GM23338 (cell line): ENCODE results near the gene RUNX1. TPM values are rescaled to one million over a fixed set of nuclear protein-coding genes. Genes with fewer than 3 reads are reported as not detected.

Source experiments
- ATAC-seq: fragments of 200-7000 bp; cut with Tn5 transposase; 3 replicates; pipeline ENCODE4 v1.9.1; 2020
- DNase-seq: peaks from one replicate; pipeline ENCODE4 v3.0.0-alpha.2; 2015; ENCODE audit warnings: low spot score
- H2AFZ ChIP-seq: fragments of 200-600 bp; sonication (generic); 2 replicates; pipeline ENCODE4 v1.8.0; 2016; ENCODE audit warnings: antibody characterized with exemption, mild to moderate bottlenecking, moderate library complexity
- H3F3A ChIP-seq: fragments of 200-600 bp; sonication (generic); replicated peaks from 2 replicates; pipeline ENCODE4 v1.8.0; 2017; ENCODE audit warnings: antibody characterized with exemption, mixed run types, low read depth
- H3K27ac ChIP-seq: fragments of 200-600 bp; sonication (generic); 2 replicates; pipeline ENCODE4 v1.6.1; 2016; ENCODE audit warnings: low read depth
- H3K27me3 ChIP-seq: fragments of 200-600 bp; sonication (generic); 2 replicates; pipeline ENCODE4 v1.8.0; 2016; ENCODE audit warnings: mild to moderate bottlenecking, mixed run types, moderate library complexity; ENCODE audit not compliant: insufficient read depth
- H3K36me3 ChIP-seq: fragments of 200-600 bp; sonication (generic); 2 replicates; pipeline ENCODE4 v1.8.0; 2016; ENCODE audit warnings: mild to moderate bottlenecking; ENCODE audit not compliant: insufficient read depth
- H3K4me1 ChIP-seq: fragments of 200-600 bp; sonication (generic); 2 replicates; pipeline ENCODE4 v1.8.0; 2016; ENCODE audit warnings: mild to moderate bottlenecking, moderate library complexity; ENCODE audit not compliant: insufficient read depth
- H3K4me2 ChIP-seq: fragments of 200-600 bp; sonication (generic); 2 replicates; pipeline ENCODE4 v1.7.1; 2017; ENCODE audit warnings: mixed run types
- H3K4me3 ChIP-seq: fragments of 200-600 bp; sonication (generic); 2 replicates; pipeline ENCODE4 v1.6.1; 2016; ENCODE audit warnings: mixed run types
- H3K79me2 ChIP-seq: fragments of 200-600 bp; sonication (generic); replicated peaks from 2 replicates; pipeline ENCODE4 v1.8.0; 2017; ENCODE audit warnings: mild to moderate bottlenecking; ENCODE audit not compliant: insufficient read depth
- H3K9me2 ChIP-seq: fragments of 200-600 bp; sonication (generic); 2 replicates; pipeline ENCODE4 v1.8.0; 2017; ENCODE audit not compliant: insufficient read depth
- H4K20me1 ChIP-seq: fragments of 200-600 bp; sonication (generic); replicated peaks from 2 replicates; pipeline ENCODE4 v1.8.0; 2017; ENCODE audit warnings: mild to moderate bottlenecking; ENCODE audit not compliant: insufficient read depth
- H3K27ac Mint-ChIP-seq: 2 replicates; pipeline ENCODE4 v1.8.0; 2020; ENCODE audit warnings: inconsistent platforms, mild to moderate bottlenecking, moderate library complexity, mixed read lengths
- H3K27me3 Mint-ChIP-seq: 3 replicates; pipeline ENCODE4 v1.8.0; 2022; ENCODE audit warnings: low read depth, mild to moderate bottlenecking, moderate library complexity, mixed read lengths, inconsistent platforms; ENCODE audit not compliant: insufficient read depth, poor library complexity
- H3K36me3 Mint-ChIP-seq: 3 replicates; pipeline ENCODE4 v1.8.0; 2021; ENCODE audit warnings: low read depth, mild to moderate bottlenecking, inconsistent platforms, moderate library complexity, mixed read lengths
- H3K4me1 Mint-ChIP-seq: 3 replicates; pipeline ENCODE4 v1.8.0; 2020; ENCODE audit warnings: mild to moderate bottlenecking, inconsistent platforms, mixed read lengths
- H3K4me3 Mint-ChIP-seq: 3 replicates; pipeline ENCODE4 v1.8.0; 2021; ENCODE audit warnings: moderate library complexity, mild to moderate bottlenecking, inconsistent platforms, mixed read lengths
- H3K9me3 Mint-ChIP-seq: 3 replicates; pipeline ENCODE4 v1.8.0; 2020; ENCODE audit warnings: moderate library complexity, mild to moderate bottlenecking, inconsistent platforms, mixed read lengths
- CTCF ChIP-seq, 2 experiments: fragments of 200-600 bp in 1 of 2; sonication (generic) in 1 of 2; conservative IDR thresholded peaks; 2 replicates each; pipeline versions ENCODE4 v1.5.1 to v1.6.1; 2016 to 2017; ENCODE audit warnings: antibody characterized with exemption in 2 of 2, low read depth in 2 of 2, mild to moderate bottlenecking in 2 of 2, moderate library complexity in 1 of 2
- ETS1 ChIP-seq: IDR thresholded peaks from 2 replicates; pipeline ENCODE4 v1.6.1; 2016; ENCODE audit warnings: antibody characterized with exemption
- EZH2 ChIP-seq: fragments of 200-600 bp; sonication (generic); IDR thresholded peaks from one replicate; pipeline ENCODE4 v1.8.0; 2017; ENCODE audit warnings: antibody characterized with exemption, mild to moderate bottlenecking, low read depth; ENCODE audit not compliant: unreplicated experiment
- EZH2phosphoT487 ChIP-seq: fragments of 200-600 bp; sonication (generic); IDR thresholded peaks from one replicate; pipeline ENCODE4 v1.8.1; 2018; ENCODE audit warnings: antibody characterized with exemption; ENCODE audit not compliant: unreplicated experiment
- JUNB ChIP-seq: IDR thresholded peaks from one replicate; pipeline ENCODE4 v1.6.1; 2016; ENCODE audit warnings: antibody characterized with exemption; ENCODE audit not compliant: unreplicated experiment
- REST ChIP-seq: IDR thresholded peaks from one replicate; pipeline ENCODE4 v1.6.1; 2018; ENCODE audit warnings: antibody characterized with exemption; ENCODE audit not compliant: unreplicated experiment
- STAT1 ChIP-seq: IDR thresholded peaks from one replicate; pipeline ENCODE4 v1.6.1; 2016; ENCODE audit warnings: antibody characterized with exemption; ENCODE audit not compliant: unreplicated experiment
- ZNF114 ChIP-seq: fragments of 250-450 bp; sonication (Bioruptor Pico); IDR thresholded peaks from 2 replicates; pipeline ENCODE4 v1.5.0; 2020; ENCODE audit warnings: mild to moderate bottlenecking, moderate library complexity
- ZNF331 ChIP-seq: fragments of 250-450 bp; sonication (Bioruptor Pico); IDR thresholded peaks from 2 replicates; pipeline ENCODE4 v1.5.0; 2020; ENCODE audit warnings: low read depth, mild to moderate bottlenecking, moderate library complexity
- polyA plus RNA-seq: library from polyadenylated mRNA; unstranded; fragments of >200 nt; fragmentation: Nextera tagmentation; extraction: Ambion mirVana; gene quantifications from 2 replicates; pipeline ENCODE4 v1.2.1, GENCODE V29; 2016
- total RNA-seq: library from RNA; depleted of rRNA; stranded (reverse); fragments of >200 nt; shearing (Covaris generic); gene quantifications from 2 replicates; pipeline ENCODE4 v1.2.3, GENCODE V29; 2014

The RUNX1 gene
- total and polyA plus RNA-seq, 2 experiments from 2014 or later: 0.29 to 1.1 TPM

- TF ChIP-seq REST: no peak
- TF ChIP-seq ETS1: no peak
- TF ChIP-seq ZNF331: no peak
- no peak for TF ChIP-seq JUNB
- no peak for TF ChIP-seq CTCF (conservative IDR thresholded peaks at IDR 0.05; ENCODE audit: low read depth in 2 of 2)
- TF ChIP-seq ZNF114 (CRISPR knock-in tag): no peak
Observed at GRCh38 chr21:34824314-34824713, 224.8 kb downstream of the RUNX1 start (continued).

- DNase-seq (no peak), ATAC-seq (no peak)
- H2AFZ ChIP-seq: no peak overlapping the region
- H3F3A ChIP-seq: no peaks in the 10 kb centered on the region
- peaks cover 19% of the 10 kb centered on the region for H3K4me1 ChIP-seq
- no peak overlapping the region for H3K4me3 Mint-ChIP-seq
- peaks cover 15% of the 10 kb centered on the region for H3K36me3 Mint-ChIP-seq
- no peaks in the 10 kb centered on the region for H3K79me2 ChIP-seq
- H3K27me3 ChIP-seq: no peaks in the 10 kb centered on the region
- peaks cover 20% of the 10 kb centered on the region for H3K9me3 Mint-ChIP-seq
- H3K9me2 ChIP-seq: no peaks in the 10 kb centered on the region
- no peaks in the 10 kb centered on the region for H3K36me3 ChIP-seq
- peaks cover 22% of the 10 kb centered on the region for H3K4me1 Mint-ChIP-seq
- no peak overlapping the region for H3K27ac ChIP-seq
- no peak overlapping the region for H3K27ac Mint-ChIP-seq
- H3K4me2 ChIP-seq: no peak overlapping the region
- no peak overlapping the region for H3K4me3 ChIP-seq
- H4K20me1 ChIP-seq: no peaks in the 10 kb centered on the region
- H3K27me3 Mint-ChIP-seq: peaks cover 4% of the 10 kb centered on the region
- TF ChIP-seq EZH2phosphoT487: no peak
- no peak for TF ChIP-seq REST
- TF ChIP-seq EZH2: no peak
- TF ChIP-seq STAT1: no peak
Observed at GRCh38 chr21:34822942-34823341, 226.2 kb downstream of the RUNX1 start.
